ENCODE measurements around the gene NUDT16L1. TPM values are rescaled to one million over a fixed set of nuclear protein-coding genes. Genes with fewer than 3 reads are reported as not detected.

NUDT16L1 gene
- total RNA-seq, 1 donor from 2014 or later: 77.3 TPM

DNA sequence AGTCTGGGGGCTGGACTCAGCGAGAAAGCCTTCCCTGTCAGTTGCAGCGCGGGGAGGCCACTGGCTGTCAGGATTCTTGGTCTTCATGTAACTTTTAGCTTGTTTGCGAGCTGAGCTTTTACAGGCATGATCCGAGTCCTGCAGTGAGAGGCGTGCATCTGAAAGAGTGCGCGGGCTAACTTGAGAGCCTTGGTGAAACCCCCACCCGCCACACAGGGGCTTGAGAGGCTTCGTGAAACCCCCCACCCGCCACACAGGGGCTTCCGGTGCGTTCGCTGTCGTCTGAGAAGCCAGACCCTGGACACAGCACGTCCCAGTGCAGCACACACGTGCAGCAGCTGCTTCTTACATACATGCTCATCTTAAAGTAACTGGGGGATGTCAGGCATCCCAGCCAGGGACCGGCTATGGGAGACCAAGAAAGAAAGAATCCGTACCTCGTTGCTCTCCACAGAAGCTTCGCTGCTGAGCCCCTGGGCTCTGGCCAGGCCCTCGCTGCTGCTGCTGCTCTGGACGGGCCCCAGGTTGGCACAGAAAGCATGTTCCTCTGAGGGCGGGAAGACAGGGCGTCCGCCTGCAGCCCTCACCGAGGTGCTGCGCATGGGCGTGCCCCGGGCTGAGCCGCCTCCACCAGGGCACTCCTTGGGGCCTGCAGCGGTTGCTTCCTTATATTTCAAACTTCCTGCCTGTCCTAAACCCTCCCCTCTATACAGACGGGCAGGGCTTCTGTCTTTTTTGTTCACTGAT is 7.8 kb downstream of the NUDT16L1 start:
- Histone ChIP-seq H3K36me3 (peaks cover 74 to 82% of the 10 kb centered on the region in 2 donors), H3K4me1 (peaks cover 0 to 6% of the 10 kb centered on the region in 2 donors), H3K9me3 (no peaks in the 10 kb centered on the region), H3K27me3 (no peaks in the 10 kb centered on the region), H3K4me3 (no peak overlapping the region), H3K27ac (no peak overlapping the region)
- TF ChIP-seq, protein P1, sequence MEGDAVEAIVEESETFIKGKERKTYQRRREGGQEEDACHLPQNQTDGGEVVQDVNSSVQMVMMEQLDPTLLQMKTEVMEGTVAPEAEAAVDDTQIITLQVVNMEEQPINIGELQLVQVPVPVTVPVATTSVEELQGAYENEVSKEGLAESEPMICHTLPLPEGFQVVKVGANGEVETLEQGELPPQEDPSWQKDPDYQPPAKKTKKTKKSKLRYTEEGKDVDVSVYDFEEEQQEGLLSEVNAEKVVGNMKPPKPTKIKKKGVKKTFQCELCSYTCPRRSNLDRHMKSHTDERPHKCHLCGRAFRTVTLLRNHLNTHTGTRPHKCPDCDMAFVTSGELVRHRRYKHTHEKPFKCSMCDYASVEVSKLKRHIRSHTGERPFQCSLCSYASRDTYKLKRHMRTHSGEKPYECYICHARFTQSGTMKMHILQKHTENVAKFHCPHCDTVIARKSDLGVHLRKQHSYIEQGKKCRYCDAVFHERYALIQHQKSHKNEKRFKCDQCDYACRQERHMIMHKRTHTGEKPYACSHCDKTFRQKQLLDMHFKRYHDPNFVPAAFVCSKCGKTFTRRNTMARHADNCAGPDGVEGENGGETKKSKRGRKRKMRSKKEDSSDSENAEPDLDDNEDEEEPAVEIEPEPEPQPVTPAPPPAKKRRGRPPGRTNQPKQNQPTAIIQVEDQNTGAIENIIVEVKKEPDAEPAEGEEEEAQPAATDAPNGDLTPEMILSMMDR (IDR thresholded peaks at IDR 0.05): no peak
- intact Hi-C loops (cut with DNase I): no loop called here
- no peak for DNase-seq (ENCODE audit: low spot score in 2 of 2)

DNA sequence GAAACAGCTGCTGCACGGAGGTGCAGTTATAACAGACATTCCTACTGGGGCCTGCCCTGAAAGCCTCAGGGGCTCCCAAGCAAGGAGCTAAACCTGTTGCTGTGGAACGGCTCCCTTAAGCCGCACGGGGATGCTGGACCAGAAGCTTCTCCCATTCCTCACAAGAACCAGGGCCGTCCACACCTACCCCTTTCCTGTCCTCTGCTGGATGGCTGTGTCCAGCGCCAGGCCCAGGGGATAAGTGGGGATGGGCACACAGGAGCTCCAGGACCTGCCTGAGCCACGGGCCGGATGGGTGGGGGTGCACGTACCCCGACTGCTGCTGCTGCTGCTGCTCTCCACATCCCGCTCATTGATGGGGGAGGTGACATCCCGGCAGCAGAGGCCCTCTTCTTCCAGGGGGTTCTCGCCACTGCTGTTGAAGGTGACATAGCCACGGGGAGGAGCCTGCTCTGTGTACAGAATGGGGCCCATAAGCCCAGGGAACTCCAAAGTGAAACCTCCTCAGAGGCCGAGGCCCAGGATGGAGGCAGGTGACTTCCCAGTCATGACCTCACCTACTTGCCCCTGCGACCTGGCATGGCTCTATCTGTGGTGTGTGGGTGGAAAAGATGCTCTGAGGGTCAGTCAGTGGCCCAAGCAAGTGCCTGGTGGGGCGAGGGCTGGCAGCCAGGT is 8.6 kb downstream of the NUDT16L1 start:
- Histone ChIP-seq H3K4me1 (no peaks in the 10 kb centered on the region), H3K4me3 (no peak overlapping the region), H3K27ac (no peak overlapping the region), H3K27me3 (no peaks in the 10 kb centered on the region), H3K9me3 (no peaks in the 10 kb centered on the region), H3K36me3 (peaks cover 75 to 82% of the 10 kb centered on the region in 2 donors)
- DNase-seq (ENCODE audit: low spot score in 2 of 2): no peak
- intact Hi-C loops (cut with DNase I): no loop called here
- TF ChIP-seq, protein P1 (IDR thresholded peaks at IDR 0.05): no peak

GRCh38 chr16:4702466-4702808 is 9.1 kb downstream of the NUDT16L1 start:
- Histone ChIP-seq H3K4me1 (no peaks in the 10 kb centered on the region), H3K27ac (no peak overlapping the region), H3K36me3 (peaks cover 75 to 82% of the 10 kb centered on the region in 2 donors), H3K9me3 (no peaks in the 10 kb centered on the region), H3K4me3 (no peak overlapping the region), H3K27me3 (no peaks in the 10 kb centered on the region)
- DNase-seq (ENCODE audit: low spot score in 2 of 2): no peak
- TF ChIP-seq, protein P1 (IDR thresholded peaks at IDR 0.05): no peak
- intact Hi-C loops (cut with DNase I): no loop called here

GRCh38 chr16:4703906-4704305 is 10.5 kb downstream of the NUDT16L1 start:
- TF ChIP-seq, protein P1 (IDR thresholded peaks at IDR 0.05): no peak
- no peak for DNase-seq (ENCODE audit: low spot score in 2 of 2)
- H3K36me3 ChIP-seq: peaks cover 63 to 73% of the 10 kb centered on the region in 2 donors
- H3K27ac ChIP-seq: no peak overlapping the region
- no peaks in the 10 kb centered on the region for H3K9me3 ChIP-seq
- no peaks in the 10 kb centered on the region for H3K27me3 ChIP-seq
- H3K4me3 ChIP-seq: no peak overlapping the region
- no peaks in the 10 kb centered on the region for H3K4me1 ChIP-seq
- intact Hi-C loops (cut with DNase I): no loop called here

DNA sequence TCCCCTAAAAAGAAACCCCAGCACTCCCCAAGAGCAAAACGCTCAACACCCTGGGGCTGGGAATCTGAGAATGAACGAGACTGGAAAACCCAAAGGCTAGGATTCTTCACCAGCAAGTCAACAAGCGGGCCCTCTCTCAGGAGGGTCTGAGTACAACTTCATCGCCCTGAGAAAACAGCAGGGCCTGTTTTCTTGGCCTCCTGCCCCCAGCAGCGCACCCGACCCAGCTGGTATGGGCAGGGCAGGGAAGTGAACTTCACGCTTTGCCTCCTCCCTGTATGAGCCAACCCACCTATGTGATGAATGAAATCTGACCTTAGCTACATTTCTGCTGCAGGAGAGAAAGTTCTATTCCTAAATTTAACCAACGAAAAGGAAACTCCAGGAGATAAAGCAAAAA is 11.1 kb downstream of the NUDT16L1 start:
- Histone ChIP-seq H3K27ac (no peak overlapping the region), H3K4me1 (no peaks in the 10 kb centered on the region), H3K27me3 (no peaks in the 10 kb centered on the region), H3K36me3 (peaks cover 57 to 70% of the 10 kb centered on the region in 2 donors), H3K9me3 (no peaks in the 10 kb centered on the region), H3K4me3 (no peak overlapping the region)
- intact Hi-C loops (cut with DNase I): no loop called here
- TF ChIP-seq, protein P1 (IDR thresholded peaks at IDR 0.05): no peak
- no peak for DNase-seq (ENCODE audit: low spot score in 2 of 2)

Measured in ascending aorta (tissue), 2 donors.